MV-4-11 (cell line): ENCODE measurements around the gene SH3PXD2B.
A peak's percentile ranks its signal among the peaks of the same experiment; 100 is the strongest.

Experiments
- DNase-seq: peaks from one replicate; lab custom pipeline; 2025; lab: John Stamatoyannopoulos, UW

SH3PXD2B gene

DNA sequence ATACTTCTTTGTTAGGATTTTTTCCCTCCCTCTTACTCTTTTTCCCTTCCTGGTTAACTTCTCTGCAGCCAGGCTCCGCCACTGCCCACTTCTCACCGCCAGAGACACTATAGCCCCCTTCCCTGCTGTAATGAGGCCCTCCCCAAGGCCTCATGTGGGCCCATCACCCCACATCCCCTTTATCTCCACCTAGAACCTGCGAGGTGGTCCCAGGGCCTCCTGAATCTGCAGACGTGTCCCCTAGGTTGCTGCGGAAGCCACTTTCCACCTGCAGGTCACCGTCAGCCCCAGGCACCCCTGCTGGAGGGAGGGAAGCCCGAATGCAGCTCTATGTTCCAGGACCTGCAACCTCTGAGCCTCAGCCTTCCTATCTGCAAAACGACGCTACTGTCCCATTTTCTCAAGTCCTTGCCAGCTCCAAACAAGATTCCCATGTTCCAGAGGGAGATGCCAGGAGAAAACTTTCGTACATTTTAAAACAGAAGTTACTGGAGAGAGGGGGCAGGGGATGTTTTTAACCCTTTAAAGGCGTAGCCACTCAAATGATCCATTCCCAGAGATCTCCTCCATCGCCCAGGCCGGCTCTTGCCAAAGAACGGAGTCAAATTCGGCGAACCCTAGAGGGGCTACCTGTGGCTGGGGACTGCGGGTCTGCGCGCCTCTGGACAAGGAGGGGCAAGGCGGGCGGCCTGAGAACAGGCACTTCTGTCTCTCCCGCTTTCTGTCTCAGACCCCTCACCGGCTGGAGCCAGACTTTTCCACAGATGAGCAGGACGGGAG, 929 bp downstream of the SH3PXD2B start:
- no peak for DNase-seq

- no peak for DNase-seq
Observed at GRCh38 chr5:172452398-172453205, 1.7 kb downstream of the SH3PXD2B start.

GRCh38 chr5:172451771-172452197, 2.5 kb downstream of the SH3PXD2B start:
- no peak for DNase-seq

DNA sequence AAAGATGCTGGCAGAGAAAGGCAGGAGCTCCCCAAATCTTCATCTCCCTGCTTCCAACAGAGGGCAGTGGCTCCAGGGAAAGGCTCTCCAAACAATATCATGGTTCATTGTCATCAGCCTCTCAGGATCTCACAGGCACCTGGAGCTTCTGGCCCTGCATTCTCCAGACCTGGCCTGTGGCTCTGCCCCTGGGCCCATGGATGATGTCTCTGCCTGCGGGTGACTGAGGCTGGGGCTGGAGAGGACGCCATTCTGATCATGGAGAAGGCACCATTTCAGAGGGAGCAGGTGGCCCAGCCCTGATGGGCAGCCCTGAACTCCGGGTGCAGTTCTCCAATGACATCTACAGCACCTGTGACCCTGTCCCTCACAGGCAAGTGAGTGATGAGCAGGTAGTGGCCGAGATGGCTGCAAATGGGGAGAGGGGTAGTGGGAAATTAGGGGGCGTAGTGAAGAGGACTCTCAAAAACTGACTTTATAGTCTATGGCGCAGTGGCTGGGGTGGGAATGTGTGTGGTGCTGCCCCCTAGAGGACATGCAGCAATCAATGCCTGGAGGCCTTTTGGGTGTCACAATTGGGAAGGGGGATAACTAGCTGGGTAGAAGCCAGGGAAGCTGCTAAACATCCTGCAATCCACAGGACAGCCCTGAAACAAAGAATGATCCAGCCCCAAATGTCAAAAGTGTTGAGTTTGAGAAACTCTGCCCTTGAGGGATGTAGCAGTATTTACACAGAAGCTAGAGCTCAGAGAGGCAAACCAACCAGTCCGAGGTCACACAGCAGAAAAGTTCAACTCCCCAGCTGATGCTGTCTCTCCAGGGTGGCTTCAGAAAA, 3.2 kb downstream of the SH3PXD2B start:
- DNase-seq = no peak

- DNase-seq = no peak
Observed at GRCh38 chr5:172450453-172450852, 3.9 kb downstream of the SH3PXD2B start.

DNA sequence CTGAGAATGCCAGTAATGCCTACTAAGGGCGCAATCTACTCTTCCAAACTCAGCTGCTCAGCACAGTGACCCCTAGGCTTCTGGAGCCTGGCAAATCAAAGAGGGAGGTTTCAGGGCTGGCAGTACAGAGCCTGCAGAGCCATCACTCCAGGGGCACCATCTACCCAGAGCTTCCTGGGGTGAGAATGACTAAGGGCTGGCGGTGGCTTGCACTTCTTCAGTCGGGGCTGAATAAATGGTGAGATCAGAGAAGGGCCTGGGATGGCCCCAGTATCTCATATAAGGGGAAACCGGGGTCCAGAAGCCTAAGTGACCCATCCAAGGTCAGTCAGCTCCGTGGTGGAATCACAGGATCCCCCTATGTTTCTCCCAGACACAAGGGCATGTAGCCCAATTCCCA, 5.3 kb downstream of the SH3PXD2B start:
- DNase-seq = no peak

GRCh38 chr5:172447646-172448365, 6.5 kb downstream of the SH3PXD2B start:
- no peak for DNase-seq

GRCh38 chr5:172446336-172447051, 7.8 kb downstream of the SH3PXD2B start:
- no peak for DNase-seq

DNA sequence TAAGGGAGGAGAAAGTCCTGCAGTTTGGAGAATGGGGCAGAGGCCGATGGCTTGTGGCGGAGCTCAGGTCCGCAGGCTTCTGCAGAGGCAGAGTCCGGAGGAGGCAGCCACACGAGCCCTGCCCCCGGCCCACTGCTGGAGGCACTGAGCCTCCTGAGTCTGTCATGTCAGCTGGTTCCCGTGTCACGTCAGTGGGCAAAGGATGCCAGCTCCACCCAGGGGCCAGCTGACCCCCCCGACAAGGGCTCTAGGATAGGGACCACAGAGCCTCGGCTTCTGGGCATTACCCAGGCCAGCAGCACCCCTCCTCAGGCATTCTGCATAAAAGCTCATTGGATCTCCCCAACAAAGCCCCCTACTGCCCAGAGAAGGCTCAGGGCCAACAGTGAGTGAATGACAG, 8.5 kb downstream of the SH3PXD2B start:
- no peak for DNase-seq

- no peak for DNase-seq
Observed at GRCh38 chr5:172444626-172445365, 9.5 kb downstream of the SH3PXD2B start.

DNA sequence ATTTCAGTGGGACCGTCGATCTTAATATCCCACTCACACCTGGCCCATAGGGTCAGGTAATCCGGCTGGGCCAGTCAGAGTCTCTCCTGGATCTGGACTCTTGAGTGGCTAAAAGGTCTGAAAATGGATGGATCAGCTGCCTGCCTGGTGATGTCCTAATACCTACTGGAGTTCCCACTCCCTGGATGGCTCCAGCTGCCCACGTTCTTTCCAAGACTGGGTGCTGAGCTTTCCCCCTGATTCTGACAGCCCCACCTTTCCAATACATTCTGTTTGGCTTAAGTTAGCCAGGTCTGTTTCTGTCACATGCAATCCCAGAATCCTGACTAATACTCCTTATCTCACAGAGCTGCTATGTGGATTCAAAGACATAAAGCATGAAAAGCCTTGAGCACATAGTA, 10.2 kb downstream of the SH3PXD2B start:
- DNase-seq = no peak

- DNase-seq = peak; percentile 25
Observed at GRCh38 chr5:172443441-172444109, 10.8 kb downstream of the SH3PXD2B start.

- no peak for DNase-seq
Observed at GRCh38 chr5:172442592-172442991, 11.7 kb downstream of the SH3PXD2B start.

DNA sequence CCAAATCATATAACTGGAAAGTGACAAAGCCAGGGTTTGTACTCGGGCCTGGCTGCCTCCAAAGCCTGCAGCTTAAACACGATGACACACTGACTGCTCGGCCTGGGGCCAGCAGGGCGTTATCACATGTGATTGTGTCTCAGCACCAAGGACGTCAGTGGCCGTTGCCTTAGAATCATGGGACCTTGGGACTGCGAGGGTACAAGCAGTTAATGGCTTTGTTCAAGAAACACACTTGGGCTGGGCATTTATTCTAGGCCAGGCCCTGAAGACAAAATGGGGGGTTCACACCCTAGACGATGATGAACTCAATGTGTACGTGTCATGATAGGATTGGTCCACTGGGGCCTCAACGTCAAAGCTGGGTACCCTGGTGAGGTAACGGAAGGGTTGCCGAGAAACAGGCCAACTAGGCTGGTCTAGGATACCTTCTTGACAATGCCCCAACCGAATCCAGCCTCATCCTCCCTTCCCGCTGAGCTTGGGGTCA, 13.0 kb downstream of the SH3PXD2B start:
- DNase-seq = no peak

GRCh38 chr5:172440486-172440885, 13.8 kb downstream of the SH3PXD2B start:
- no peak for DNase-seq

- no peak for DNase-seq
Observed at GRCh38 chr5:172439785-172440477, 14.4 kb downstream of the SH3PXD2B start.

- peak; percentile 10 for DNase-seq
Observed at GRCh38 chr5:172438319-172438668, 16.0 kb downstream of the SH3PXD2B start.

- peak; percentile 46 for DNase-seq
Observed at GRCh38 chr5:172437445-172438318, 16.6 kb downstream of the SH3PXD2B start.
